CD1c-positive myeloid dendritic cell (primary cell): ENCODE results near the gene GABBR2.
"Not testable (repeated sequence)": the region's sequence is repeated elsewhere in the genome, so short reads cannot be mapped to it uniquely, and the experiment has no call there.

Source experiments
- DNase-seq: peaks from one replicate; pipeline ENCODE4 v3.0.0-alpha.2; 2016; ENCODE audit errors: extremely low spot score

Gene GABBR2

DNA sequence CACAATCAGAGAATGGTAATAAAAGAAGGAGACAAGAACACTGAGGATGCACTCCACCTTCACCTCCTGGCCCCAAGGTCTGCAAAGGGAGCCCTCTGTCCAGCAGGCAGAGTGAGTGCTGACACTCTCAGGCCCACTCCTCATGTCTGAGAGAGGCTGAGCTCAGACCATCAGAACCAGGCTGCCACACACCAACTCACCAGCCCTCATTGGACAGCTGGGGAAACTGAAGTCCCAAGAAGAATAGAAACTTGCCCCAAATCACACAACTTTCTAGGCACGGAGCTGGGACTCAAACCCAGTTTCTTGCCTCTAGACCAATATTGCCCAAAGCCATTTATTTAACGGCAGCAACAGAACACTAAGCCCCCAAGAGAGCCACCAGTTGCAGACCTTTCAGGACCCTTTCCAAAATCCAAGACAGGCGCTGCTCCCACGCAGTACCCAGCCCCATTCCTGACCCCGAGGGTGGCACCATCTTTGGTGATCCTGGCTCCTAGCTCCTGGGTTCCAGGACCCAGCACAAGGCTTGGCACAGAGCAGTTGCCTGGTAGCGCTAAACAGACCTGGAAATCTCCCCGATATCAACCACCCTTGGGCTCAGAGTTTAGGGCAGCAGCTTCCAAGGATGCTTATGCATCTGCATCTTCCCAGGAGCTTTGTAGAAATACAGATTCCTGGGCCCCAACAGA, 192.4 kb downstream of the GABBR2 start:
- DNase-seq: no peak

DNA sequence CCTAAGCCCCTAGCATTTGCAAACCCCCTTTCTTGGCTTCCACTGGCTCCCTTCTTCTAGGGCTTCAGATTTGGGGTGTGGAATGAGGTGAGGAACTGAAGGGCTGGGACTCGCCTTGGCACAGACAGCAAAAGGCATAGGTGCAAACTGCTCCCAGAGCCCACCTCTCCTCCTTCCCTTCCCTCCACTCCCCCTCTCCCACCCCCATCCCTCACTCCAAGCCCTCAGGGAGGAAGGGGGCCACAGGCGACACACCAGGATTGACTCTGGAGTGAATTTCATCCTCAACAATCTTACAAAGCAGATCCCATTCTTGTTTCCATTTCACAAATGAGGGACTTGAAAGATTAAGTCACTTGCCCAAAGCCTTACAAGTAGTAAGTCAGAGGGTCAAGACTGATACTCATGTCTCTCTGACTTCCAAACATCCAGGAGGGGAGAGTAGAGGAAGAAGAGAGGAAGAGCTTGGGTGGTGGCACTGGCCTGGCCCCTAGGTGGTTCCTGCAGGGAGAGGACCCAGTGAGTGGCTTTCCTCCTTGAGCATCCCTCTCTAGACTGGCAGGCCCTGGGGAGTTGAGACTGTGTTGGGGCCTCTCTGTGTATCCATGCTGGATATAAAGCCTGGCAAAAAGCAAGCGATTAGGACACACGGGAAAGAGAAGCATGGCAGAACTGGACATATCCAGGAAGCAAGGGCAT, 193.1 kb downstream of the GABBR2 start:
- no peak for DNase-seq

DNA sequence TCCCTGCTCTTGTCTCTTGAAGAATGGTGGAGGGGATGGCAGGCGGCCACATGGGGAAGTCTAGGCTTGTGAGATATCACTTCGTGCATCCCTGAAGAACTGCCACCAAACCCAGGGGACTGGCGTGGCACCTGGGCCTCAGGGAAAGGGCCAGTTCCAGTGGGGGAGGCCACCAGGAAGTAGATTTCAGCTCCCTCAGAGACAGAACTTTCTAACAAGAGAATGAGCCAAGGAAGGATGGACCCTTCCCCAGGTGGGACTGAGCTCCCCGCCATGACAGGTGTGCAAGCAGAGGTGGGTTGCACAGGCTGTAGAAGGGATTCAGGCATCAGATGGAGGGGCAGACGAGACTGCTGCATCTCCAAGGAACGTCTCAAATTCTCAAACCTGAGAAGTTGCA, 193.9 kb downstream of the GABBR2 start:
- no peak for DNase-seq

DNA sequence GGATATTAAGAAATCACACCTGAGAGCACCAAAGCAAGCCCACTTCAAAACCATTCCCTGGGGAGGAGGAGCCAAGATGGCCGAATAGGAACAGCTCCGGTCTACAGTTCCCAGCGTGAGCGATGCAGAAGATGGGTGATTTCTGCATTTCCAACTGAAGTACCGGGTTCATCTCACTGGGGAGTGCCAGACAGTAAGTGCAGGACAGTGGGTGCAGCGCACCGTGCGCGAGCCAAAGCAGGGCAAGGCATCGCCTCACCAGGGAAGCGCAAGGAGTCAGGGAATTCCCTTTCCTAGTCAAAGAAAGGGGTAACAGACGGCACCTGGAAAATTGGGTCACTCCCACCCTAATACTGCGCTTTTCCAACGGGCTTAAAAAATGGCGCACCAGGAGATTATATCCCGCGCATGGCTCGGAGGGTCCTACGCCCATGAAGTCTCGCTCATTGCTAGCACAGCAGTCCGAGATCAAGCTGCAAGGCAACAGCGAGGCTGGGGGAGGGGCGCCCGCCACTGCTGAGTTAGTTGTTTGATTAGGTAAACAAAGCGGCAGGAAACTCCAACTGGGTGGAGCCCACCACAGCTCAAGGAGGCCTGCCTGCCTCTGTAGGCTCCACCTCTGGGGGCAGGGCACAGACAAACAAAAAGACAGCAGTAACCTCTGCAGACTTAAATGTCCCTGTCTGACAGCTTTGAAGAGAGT, 200.4 kb downstream of the GABBR2 start:
- DNase-seq: not testable (repeated sequence)

DNA sequence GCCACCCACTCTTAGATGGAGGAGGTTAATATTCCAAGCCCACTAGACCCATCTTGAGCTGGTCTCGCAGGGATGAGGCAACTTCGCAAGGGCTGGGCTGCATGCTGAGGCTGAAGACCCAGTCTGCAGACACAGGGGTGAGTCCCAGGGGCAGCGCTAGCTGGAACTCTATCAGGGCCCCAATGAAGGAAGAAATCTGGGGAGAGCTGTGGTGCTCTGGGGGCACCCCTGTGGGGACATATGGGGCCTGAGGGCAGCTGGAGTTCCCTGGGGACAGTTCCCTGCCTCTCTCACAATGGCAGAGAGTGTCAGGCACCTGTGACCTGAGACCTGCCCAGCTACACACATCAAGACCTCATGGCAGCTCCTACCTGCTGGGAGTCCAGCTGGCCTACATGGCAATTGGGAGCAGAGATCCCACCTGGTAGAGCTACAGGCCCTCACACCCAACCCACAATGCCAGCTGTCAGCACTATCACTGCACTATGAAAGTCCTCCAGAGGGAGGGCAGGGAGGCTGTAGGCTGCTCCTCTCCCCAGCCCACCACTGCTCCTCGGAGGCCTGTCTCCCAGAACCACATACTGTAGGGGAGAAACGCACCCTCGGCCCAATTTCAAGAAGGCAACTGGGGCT, 202.2 kb downstream of the GABBR2 start:
- no peak for DNase-seq

DNA sequence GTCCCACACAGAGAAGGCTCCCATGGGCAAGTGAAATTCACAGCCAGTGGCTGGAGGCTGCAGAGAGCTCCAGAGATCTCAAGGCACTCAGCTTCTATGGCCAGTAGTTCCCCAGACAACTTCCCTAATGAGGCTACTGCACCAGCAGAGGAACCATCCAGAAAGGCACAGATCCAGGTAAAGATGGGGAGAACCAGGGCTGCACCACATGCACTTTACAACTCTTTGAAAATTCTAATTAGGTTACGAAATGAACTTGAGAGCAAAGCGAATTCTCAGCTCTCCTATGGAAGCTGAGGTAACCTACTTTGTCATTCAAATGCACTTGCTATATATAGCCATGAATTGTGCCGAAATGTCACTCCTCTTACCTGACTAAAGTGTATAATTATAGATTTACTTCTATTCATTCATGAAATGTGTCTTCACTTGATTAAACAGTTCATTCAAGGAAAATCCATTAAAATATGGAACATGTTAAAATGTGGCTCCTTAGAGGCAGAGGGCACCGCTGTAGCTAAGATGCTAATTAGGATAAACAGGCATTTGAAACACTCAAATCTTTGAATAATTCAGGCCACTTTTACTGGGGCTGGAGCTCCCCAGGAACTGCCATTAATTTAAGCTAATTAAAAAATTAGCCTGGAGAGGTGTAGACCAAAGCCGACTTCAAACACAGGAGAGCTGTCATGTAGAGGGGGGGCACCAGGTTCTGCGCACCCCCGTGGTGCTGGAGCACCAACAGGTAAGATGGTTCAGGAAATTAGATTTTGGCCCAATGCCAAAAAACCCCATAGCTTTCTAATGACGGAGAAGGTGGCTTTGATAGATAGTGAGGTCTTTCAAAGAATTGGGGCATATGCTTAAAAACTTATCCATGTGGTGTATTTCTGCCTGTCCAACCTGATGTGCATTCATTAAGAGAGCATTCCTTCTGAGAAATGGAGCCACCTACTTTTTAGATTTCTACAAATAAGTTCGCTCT, 204.1 kb downstream of the GABBR2 start:
- DNase-seq: no peak

DNA sequence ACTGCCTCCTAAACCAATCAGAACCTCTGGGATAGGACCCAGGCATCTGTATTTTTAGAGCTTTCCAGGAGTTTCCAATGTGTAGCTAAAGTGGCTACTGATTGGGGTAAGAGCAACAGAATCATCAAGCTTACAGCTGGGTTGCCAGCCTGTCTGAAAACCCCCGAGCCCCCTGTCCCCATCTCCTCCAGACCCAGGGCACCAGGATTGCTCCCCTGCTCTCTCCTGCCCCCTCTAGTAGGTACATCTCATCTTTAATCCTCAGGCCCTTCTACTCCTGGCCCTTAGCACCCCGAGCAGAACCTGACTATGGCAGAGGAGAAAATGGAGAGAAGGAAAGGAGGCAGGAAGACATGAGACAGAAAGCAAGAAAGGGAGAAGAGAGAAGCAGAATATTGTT, 204.9 kb downstream of the GABBR2 start:
- DNase-seq: no peak

DNA sequence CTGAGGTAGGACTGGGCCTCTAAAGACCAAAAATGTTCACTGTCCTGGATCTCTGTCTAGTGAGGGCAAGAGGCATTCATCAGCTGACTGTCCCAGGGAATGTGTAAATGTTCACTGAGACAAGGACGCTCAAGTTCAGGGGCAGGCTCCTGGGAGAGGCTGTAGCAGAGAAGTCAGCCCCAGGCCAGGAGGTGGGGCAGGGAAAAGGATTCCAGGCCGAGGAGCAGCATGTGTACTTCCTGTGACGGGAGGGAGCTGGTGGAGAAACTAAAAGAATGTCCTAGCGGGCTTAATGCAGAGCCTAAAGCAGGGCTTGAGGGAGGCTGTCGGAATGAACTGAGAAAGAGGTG, 205.8 kb downstream of the GABBR2 start:
- no peak for DNase-seq

DNA sequence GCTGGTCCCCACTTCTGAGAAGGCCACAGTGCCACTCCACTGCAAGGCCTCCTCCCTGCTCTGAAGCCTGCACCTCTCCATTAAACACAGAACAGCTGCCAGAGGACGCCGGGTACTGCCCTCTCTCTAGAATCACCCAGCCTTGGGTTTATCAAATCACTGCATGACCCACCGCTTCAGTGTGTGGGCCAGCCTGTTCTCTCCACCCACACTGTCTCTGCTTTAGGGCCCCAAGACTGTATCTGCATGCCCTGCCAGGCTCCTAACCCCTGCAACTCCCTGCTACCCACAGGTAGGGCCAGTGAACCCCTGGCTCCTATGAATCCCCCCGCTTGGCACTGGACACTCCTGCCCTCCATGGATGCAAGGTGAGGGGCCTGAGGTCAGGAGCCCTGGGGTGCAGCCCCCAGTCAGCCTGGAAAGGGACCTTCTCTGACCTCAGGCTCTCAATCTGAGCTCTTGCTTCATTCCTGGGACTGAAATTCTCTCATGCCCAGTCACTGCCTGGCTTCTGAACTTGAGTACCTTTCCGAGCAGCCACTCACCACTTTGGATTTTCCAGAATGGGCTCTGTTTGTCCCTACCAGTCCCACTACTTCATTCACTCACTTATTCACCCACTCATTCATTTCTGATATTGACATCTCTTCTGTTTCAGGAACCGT, 206.3 kb downstream of the GABBR2 start:
- DNase-seq: no peak

DNA sequence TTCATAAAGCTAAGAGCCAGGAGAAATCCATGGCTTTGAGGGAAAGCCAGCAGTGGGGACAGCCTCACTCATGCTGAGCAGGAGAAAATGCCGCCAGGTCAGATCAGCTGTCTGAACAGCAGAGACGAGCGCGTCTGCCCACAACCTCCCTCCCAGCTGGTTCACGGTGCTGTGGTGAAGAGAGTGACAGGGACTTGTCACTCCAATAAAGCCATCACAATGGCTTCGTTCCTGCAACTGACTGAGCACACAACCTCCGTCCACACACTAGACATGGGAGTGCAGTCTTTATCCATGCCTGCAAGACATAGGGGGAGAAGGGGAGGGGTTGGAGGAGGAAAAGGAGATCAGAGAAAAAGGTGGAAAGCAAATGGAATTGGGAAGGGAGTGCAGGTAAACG, 206.9 kb downstream of the GABBR2 start:
- no peak for DNase-seq

DNA sequence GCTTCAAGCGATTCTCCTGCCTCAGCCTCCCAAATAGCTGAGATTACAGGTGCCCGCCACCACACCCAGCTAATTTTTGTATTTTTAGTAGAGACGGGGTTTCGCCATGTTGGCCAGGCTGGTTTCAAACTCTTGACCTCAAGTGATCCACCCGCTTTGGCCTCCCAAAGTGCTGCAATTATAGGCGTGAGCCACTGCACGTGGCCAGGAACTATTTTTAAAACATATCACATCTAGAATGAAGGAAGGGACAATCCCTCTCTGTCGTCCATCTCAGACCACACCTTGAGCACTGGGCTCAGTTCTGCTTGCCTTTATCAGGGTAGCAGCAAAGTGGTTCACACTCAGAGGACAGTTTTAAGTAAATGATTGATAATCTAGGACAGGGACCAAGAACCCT, 207.5 kb downstream of the GABBR2 start:
- not testable (repeated sequence) for DNase-seq

DNA sequence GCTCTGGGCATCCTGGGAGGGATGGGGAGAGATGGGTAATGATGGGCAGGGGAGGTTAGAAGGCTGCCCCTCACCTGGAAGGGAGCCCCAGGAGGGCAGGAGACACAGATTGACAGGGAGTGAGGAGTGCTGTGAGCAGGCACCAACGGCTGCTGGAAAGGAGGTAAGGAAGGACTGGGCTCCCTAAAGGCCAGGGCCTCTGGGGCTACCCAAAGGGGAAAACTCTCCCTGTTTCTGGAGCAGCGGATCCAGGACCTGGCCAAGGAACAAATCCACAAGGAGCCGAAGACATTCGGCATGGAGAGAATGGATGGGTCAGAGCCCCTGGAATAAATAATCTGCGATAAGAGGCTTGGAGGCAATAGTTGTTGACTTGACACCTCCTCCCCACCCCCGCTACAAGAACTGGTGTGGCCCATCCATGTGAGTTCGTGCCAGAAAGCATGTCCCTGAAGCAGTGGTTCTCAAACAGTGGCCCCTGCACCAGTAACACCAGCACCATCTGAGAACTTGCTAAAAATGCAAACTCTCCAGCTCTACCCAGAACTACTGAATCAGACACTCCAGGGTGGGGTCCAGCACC, 208.3 kb downstream of the GABBR2 start:
- no peak for DNase-seq

DNA sequence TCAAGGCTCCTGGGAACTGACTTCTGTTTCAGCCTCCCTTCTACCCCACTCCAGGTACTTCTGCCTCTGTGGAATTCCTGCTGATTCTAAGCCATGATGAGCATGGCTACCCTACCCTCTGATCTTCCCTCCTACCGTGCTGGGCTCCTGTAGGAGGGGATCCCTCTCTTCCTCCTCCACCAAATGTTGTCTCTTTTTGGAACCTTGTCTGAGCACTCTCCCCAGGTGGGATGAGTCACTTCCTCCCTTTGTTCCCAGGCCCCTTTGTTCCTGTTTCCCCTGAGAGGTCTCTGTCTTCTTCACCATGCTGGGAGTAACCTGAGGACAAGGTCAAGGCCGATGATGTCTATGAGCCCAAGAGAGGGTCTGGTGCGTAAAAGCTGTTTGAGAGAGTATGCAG, 213.2 kb downstream of the GABBR2 start:
- no peak for DNase-seq

DNA sequence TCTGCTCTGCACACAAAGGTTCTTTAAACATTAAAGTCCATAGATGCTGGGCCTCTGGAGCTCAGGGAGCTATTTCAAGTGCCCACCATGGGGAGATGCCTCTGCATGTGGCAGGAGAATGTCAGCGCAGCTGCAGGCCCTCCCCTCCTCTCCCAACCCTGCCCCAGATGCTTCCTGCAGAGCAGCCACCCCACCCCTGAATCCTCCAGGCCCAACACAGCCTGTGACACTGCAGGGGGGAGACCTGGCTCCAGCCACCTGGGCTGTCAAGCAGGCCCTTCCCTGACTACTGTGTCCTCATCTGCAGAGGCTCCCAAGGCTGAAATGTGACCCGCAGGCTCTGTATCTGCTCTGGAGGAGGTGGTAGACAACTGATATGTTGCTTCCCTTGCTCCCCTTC, 213.9 kb downstream of the GABBR2 start:
- no peak for DNase-seq

DNA sequence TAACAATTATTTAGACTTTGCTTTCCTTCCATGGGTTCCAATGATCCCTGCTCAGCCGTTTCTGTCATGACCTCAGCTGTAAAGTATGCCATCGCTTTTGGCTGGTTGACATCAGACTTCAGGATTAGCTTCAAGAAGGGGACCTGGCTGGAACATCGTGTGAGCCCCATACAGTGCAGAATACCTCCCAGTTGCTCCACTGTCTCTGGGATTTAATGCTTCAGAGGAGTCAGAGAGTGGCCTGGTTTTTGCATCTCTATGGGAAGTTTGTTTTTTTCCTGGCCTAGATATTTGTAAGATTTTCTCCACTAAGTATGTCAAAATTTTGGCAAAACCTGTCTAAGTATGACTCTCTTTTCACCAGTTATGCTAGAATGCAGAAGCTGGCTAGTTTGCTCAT, 216.9 kb downstream of the GABBR2 start:
- no peak for DNase-seq

DNA sequence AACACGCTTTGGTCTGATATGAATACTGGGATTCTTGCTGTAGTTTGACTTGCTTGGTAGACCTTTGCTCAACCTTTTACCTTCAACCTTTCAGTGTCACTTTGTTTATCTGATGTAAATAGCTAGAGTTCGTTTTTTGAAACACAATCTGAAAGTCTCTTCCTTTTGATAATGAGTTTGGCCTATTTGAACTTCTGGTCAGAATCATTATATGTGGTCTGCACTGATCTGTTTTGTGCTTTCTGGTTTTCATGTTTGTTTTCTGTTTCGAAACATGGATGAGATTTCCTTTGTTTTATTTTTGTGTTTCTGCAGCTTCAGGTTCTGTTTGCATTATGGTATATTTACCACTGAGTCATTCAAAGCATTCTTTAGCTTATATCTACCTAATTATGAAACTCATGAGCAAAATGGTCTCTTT, 217.5 kb downstream of the GABBR2 start:
- no peak for DNase-seq

DNA sequence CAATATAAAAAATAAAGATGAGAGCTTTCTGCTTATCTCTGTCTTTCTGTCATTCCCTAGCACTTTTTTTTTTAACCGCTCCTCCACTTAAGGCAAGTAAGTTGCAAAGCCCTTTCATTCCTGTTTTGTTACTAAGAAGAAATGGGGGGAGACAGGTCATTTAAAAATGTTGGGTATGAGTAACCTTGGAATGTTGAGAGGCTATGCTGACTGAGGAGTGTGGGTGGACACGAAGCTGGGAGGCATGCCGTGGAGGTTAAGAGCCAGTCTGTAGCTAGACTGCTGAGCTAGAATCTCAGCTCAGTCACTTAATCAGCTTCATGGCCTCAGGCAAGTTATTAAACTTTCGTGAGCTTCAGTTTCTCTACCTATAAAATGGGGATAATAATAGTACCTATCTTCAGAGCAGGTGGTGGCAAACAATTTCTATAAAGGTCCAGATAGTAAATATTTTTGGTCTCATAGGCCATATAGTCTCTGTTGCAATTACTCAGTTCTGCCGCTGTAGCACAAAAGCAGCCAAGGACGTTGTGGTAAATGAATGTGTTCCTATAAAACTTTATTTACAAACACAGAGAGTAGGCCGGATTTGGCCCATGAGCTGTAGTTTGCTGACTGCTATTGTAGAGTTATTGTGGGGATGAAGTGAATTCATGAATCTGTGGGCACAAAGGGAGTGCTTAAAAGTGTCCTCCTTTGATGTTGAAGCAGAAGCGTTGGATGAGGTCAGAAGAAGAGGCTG, 220.0 kb downstream of the GABBR2 start:
- DNase-seq: no peak

DNA sequence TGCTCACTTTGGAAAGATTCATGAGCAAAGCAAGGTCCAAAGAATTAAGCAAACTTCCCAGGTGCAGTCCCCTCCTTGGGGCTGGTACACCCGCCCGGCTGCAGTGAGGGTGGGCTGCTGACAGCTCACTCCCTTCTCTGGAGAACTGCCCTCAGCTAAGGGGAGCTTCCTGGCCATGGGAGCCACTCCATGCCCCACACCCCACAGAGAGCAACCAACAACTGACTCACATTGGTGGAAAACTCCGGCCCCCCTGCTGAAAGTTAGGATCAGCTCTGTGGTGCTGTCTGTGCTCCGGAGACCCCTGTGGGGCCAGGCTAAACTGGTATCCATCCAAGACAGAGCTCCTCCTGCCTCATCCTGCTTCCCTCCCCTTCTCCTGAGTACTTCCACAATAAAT, 223.0 kb downstream of the GABBR2 start:
- no peak for DNase-seq

DNA sequence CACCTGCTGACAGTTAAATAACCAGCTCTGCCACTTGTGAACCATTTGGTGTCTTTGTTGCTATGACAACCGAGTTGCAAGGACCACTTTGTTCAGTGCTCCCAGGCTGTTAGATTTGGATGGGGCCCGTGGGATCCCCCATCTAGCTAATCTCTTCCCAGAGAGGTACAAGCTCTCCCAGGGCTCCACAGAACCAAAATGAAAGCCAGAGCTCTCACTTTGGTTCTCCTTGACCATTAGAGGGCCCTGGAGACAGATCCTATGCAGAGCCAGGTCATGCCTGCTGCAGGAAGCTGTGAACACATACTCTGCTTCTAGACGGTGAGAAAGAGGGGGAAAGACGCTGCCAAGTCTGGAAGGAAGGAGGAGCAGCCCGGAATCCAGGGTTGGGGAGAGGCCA, 224.6 kb downstream of the GABBR2 start:
- DNase-seq: no peak

DNA sequence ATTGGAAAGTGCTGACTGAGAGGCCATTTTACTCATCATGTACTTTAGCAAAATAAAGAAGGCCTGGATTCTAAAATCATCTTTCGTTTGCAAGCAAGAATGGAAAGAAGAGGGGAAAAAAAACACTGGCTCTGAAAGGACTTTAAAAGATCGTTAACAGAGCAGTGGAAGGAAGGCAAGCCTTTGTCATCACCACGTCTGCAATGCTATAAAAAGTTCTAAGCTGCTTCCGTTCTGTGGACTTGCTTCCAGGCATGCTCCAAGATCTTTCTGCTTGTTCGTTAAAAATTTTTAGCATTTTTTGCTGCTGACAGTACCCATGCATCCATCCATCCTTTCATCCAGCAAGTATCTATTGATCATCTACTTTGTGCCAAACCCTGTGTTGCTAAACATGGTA, 226.5 kb downstream of the GABBR2 start:
- DNase-seq: no peak
